Measurements from ENCODE around the gene USP15. TPM values are rescaled to one million over a fixed set of nuclear protein-coding genes. Genes with fewer than 3 reads are reported as not detected.

USP15 gene
- total RNA-seq, 1 experiment from 2014 or later: 35.3 TPM

GRCh38 chr12:62279058-62279457 is 18.9 kb downstream of the USP15 start:
- Histone ChIP-seq H4K8ac (replicated peaks; ENCODE audit: insufficient read length, low read depth, low read length) (no peak overlapping the region), H3K79me2 (ENCODE audit: insufficient read depth, low read length) (no peaks in the 10 kb centered on the region; the same call in 1 of the 2 replicates), H2BK20ac (ENCODE audit: low read depth, low read length, poor library complexity, severe bottlenecking) (no peak overlapping the region), H3K4ac (ENCODE audit: low read depth, low read length) (no peak overlapping the region), H3K27me3 (ENCODE audit: insufficient read depth, low read length) (no peaks in the 10 kb centered on the region), H2BK120ac (ENCODE audit: low read depth, low read length, poor library complexity, severe bottlenecking) (no peak overlapping the region), H2BK5ac (ENCODE audit: insufficient read length, low read length) (no peak overlapping the region), H3K56ac (ENCODE audit: insufficient read length, low read depth, low read length) (no peak overlapping the region), H3K14ac (ENCODE audit: insufficient read depth, low read length) (no peak overlapping the region), H3K9ac (ENCODE audit: extremely low read depth, insufficient read length, low read length) (no peak overlapping the region), H4K5ac (ENCODE audit: insufficient read length, low read depth, low read length) (no peak overlapping the region), H3T11ph (ENCODE audit: low read length) (no peak overlapping the region), H4K91ac (ENCODE audit: insufficient read length, low read depth, low read length) (no peak overlapping the region), H2BK12ac (ENCODE audit: insufficient read length, low read depth, low read length) (no peak overlapping the region), H3K9me3 (ENCODE audit: control insufficient read depth, low read depth, low read length) (no peaks in the 10 kb centered on the region), H3K23ac (ENCODE audit: insufficient read length, low read depth, low read length) (no peak overlapping the region), H2AFZ (ENCODE audit: low read length) (no peak overlapping the region), H3K23me2 (ENCODE audit: insufficient read length, low read depth, low read length, poor library complexity, severe bottlenecking) (no peaks in the 10 kb centered on the region), H3K27ac (ENCODE audit: insufficient read length, low read depth, low read length) (no peak overlapping the region), H2AK5ac (ENCODE audit: insufficient read length, low read length) (no peak overlapping the region), H3K4me1 (ENCODE audit: insufficient read depth, low read length) (no peaks in the 10 kb centered on the region), H3K4me2 (ENCODE audit: insufficient read depth, insufficient read length, low read length) (no peak overlapping the region), H2BK15ac (ENCODE audit: low read depth, low read length) (no peak overlapping the region), H4K20me1 (ENCODE audit: control insufficient read depth, insufficient read depth, insufficient read length) (no peaks in the 10 kb centered on the region), H3K18ac (ENCODE audit: insufficient read length, low read depth, low read length) (no peak overlapping the region), H3K79me1 (ENCODE audit: insufficient read depth, low read depth, low read length, poor library complexity, severe bottlenecking) (peaks cover 5% of the 10 kb centered on the region)
- no peak for TF ChIP-seq CTCF (conservative IDR thresholded peaks at IDR 0.05)
- H3K4me3 Mint-ChIP-seq: no peak overlapping the region
- no peak for DNase-seq
- no peaks in the 10 kb centered on the region for H3K36me3 Mint-ChIP-seq (ENCODE audit: insufficient read depth in 1 of 3, low read depth in 3 of 3)
- no CpG with 5 or more reads among the region's 1 CpG for WGBS (ENCODE audit: extremely low coverage, insufficient read length, low lambda C conversion rate)
- H3K9me3 Mint-ChIP-seq: no peaks in the 10 kb centered on the region
- no peak overlapping the region for H3K27ac Mint-ChIP-seq
- H3K4me1 Mint-ChIP-seq: no peaks in the 10 kb centered on the region
- no peaks in the 10 kb centered on the region for H3K27me3 Mint-ChIP-seq (ENCODE audit: low read depth)
